Measurements from ENCODE around the gene HSPD1. TPM values are rescaled to one million over a fixed set of nuclear protein-coding genes. Genes with fewer than 3 reads are reported as not detected.
A peak's percentile ranks its signal among the peaks of the same experiment; 100 is the strongest.

Gene HSPD1
- total and polyA plus RNA-seq, 2 donors from 2014 or later = 157 to 390 TPM

DNA sequence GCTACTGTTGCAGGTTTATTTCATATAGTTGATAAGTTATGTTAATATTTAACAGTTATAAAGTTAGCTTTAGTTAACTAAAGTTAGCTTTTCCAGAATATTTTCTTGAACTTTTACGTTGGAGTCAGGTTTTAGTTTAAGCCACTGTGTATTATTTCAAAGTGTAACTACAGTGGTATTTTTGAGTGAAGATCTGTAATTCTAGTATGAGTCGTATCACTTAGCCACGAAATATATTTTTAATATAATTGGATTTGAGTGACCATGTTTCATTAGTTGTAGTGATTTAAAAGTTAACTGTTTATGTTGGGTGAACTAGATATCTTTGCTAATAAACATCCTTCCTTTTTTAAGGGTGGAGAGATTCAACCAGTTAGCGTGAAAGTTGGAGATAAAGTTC lies 3.0 kb upstream of the HSPD1 start:
- no peaks in the 10 kb centered on the region for H3K9me3 ChIP-seq (ENCODE audit: control insufficient read depth in 2 of 3, insufficient read depth in 1 of 3, low read length in 3 of 3)
- H3K27me3 ChIP-seq (ENCODE audit: control insufficient read depth, insufficient read depth, low read length) = no peaks in the 10 kb centered on the region
- FAIRE-seq (no peak), DNase-seq (no peak)
- no peak overlapping the region for H3K9ac ChIP-seq (ENCODE audit: low read length in 3 of 3)
- H3K36me3 ChIP-seq (ENCODE audit: control insufficient read depth in 2 of 3, insufficient read depth in 3 of 3, low read length in 3 of 3) = peaks cover 2 to 25% (median 5%) of the 10 kb centered on the region in 3 donors
- peak overlapping the region in 2 of 3 donors; percentile 25 to 75 for H3K4me3 ChIP-seq (ENCODE audit: low read length in 3 of 3)
- H3K4me1 ChIP-seq (ENCODE audit: control insufficient read depth in 2 of 3, insufficient read depth in 2 of 3, low read depth in 1 of 3, low read length in 3 of 3) = peaks cover 0 to 10% (median under 1%) of the 10 kb centered on the region in 3 donors
- TF ChIP-seq, protein P1, sequence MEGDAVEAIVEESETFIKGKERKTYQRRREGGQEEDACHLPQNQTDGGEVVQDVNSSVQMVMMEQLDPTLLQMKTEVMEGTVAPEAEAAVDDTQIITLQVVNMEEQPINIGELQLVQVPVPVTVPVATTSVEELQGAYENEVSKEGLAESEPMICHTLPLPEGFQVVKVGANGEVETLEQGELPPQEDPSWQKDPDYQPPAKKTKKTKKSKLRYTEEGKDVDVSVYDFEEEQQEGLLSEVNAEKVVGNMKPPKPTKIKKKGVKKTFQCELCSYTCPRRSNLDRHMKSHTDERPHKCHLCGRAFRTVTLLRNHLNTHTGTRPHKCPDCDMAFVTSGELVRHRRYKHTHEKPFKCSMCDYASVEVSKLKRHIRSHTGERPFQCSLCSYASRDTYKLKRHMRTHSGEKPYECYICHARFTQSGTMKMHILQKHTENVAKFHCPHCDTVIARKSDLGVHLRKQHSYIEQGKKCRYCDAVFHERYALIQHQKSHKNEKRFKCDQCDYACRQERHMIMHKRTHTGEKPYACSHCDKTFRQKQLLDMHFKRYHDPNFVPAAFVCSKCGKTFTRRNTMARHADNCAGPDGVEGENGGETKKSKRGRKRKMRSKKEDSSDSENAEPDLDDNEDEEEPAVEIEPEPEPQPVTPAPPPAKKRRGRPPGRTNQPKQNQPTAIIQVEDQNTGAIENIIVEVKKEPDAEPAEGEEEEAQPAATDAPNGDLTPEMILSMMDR (IDR thresholded peaks at IDR 0.05; ENCODE audit: borderline replicate concordance, extremely low read depth, insufficient read depth) = no peak
- peak overlapping the region in 1 of 2 donors; percentile 56 for H3K27ac ChIP-seq (ENCODE audit: low read depth in 2 of 2, low read length in 2 of 2)
- intact Hi-C loops (cut with DNase I) = no loop called here

DNA sequence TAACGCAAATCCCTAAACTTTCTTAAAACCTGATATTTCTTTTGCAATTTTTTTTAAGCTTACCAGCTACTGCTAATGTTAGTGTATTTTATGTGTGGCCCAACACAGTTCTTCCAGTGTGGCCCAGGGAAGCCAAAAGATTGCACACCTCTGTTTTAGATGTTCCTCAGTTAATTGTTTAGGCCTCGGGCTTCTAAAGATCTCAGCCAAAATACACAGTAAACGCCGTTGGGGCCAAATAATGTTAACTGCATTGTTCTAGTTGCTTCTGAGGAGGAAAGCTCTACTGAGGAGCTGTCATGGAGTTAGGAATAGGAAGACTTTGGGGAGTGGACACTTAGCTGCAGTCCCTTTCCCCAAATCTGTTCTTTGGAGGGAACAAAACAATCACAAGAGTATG lies 2.6 kb upstream of the HSPD1 start:
- FAIRE-seq = no peak
- intact Hi-C loops (cut with DNase I) = no loop called here
- H3K9me3 ChIP-seq (ENCODE audit: control insufficient read depth in 2 of 3, insufficient read depth in 1 of 3, low read length in 3 of 3) = no peaks in the 10 kb centered on the region
- TF ChIP-seq, protein P1 (IDR thresholded peaks at IDR 0.05; ENCODE audit: borderline replicate concordance, extremely low read depth, insufficient read depth) = no peak
- DNase-seq = no peak
- H3K4me3 ChIP-seq (ENCODE audit: low read length in 3 of 3) = peak overlapping the region in 2 of 3 donors; percentile 25 to 75
- peaks cover 2 to 27% (median 5%) of the 10 kb centered on the region in 3 donors for H3K36me3 ChIP-seq (ENCODE audit: control insufficient read depth in 2 of 3, insufficient read depth in 3 of 3, low read length in 3 of 3)
- peak overlapping the region in 1 of 3 donors; percentile 90 for H3K9ac ChIP-seq (ENCODE audit: low read length in 3 of 3)
- peak overlapping the region in 1 of 2 donors; percentile 56 for H3K27ac ChIP-seq (ENCODE audit: low read depth in 2 of 2, low read length in 2 of 2)
- peaks cover 0 to 11% (median 2%) of the 10 kb centered on the region in 3 donors for H3K4me1 ChIP-seq (ENCODE audit: control insufficient read depth in 2 of 3, insufficient read depth in 2 of 3, low read depth in 1 of 3, low read length in 3 of 3)
- no peaks in the 10 kb centered on the region for H3K27me3 ChIP-seq (ENCODE audit: control insufficient read depth, insufficient read depth, low read length)

DNA sequence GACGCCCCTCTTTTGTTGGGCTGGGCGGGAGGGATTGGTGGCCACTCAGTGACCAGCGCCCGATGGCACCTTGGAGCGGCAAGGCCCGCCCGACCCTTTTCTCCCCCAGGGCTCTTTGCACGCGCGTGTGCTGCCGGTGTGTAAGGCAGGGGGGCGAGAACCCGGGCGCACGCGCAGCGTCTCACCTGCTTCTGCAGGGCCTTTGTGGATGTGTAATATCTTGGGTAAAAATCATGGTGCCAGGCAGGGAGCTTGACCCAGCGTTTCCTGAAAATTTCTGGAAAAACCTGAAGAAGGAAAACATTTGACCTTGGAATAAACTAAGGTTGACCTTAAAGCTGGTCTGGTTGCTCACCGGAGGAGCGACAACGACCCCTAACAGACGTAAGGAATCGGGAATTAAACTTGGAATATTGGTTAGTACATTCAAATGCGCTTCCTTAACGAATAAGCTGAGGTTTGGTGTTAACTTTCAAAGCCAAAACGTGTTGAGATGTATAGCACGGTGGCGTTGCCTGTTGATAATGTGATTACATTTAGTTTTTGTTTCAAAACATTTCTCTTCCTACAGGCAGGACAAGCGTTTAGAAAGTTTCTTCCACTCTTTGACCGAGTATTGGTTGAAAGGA lies 977 bp upstream of the HSPD1 start:
- TF ChIP-seq, protein P1 (IDR thresholded peaks at IDR 0.05; ENCODE audit: borderline replicate concordance, extremely low read depth, insufficient read depth) = no peak
- FAIRE-seq = no peak

More for the DNA sequence above, 977 bp upstream of the HSPD1 start:
- Histone ChIP-seq H3K9me3 (ENCODE audit: control insufficient read depth in 2 of 3, insufficient read depth in 1 of 3, low read length in 3 of 3) (no peaks in the 10 kb centered on the region), H3K9ac (ENCODE audit: low read length in 3 of 3) (peak overlapping the region; percentile 76 to 96 (median 90)), H3K27me3 (ENCODE audit: control insufficient read depth, insufficient read depth, low read length) (no peaks in the 10 kb centered on the region), H3K27ac (ENCODE audit: low read depth in 2 of 2, low read length in 2 of 2) (peak overlapping the region; percentile 99 to 100), H3K4me3 (ENCODE audit: low read length in 3 of 3) (peak overlapping the region; percentile 75 to 98 (median 89)), H3K36me3 (ENCODE audit: control insufficient read depth in 2 of 3, insufficient read depth in 3 of 3, low read length in 3 of 3) (peaks cover 10 to 43% (median 12%) of the 10 kb centered on the region in 3 donors), H3K4me1 (ENCODE audit: control insufficient read depth in 2 of 3, insufficient read depth in 2 of 3, low read depth in 1 of 3, low read length in 3 of 3) (peaks cover 0 to 14% (median 2%) of the 10 kb centered on the region in 3 donors)
- intact Hi-C loops (cut with DNase I) = no loop called here
- DNase-seq = peak in 1 of 5 donors; percentile 56
